Measurements from ENCODE around the gene CTNND2.

Gene CTNND2

DNA sequence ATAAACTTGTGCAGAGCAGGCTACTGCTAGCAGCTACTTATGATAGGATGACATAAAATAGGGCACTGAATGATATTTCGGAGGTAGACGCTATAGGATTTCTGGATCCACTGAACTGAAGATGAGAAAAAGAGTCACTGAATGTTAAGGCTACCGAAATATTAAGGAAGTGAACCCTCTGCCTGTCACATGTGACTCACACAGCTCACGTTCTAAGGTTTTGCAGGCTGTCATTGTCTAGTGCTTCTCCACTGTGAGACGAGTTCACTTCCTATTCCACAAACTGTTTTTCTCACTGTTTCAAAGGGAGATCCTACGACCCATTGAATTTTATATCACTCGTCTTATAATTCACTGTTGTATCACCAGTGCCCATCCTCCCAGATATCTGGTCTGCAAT lies 100.8 kb downstream of the CTNND2 start:
- no peak for TF ChIP-seq CTCF (conservative IDR thresholded peaks at IDR 0.05)
- TF ChIP-seq ZFX (IDR thresholded peaks at IDR 0.05) = no peak
- H3K27ac ChIP-seq = no peak overlapping the region

DNA sequence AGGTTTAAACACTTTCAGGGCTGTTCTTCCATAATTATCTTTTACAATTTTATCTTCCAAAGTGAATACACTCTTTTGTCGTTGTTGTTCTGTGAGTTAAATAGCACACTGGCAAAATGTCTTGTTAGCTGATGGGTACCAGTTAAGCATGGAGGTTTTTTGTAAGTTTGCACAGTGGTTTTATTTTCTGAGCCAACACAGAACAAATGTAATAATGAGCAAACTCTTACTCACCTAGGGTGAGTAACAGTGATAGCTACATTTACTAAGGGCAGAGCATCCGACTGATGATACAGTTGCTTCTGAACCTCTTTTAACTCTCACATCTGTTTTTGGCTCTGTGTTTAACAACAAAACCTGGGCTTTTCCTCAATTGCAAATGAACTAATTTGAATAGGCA lies 103.2 kb downstream of the CTNND2 start:
- no peak overlapping the region for H3K27ac ChIP-seq
- TF ChIP-seq CTCF (conservative IDR thresholded peaks at IDR 0.05) (no peak), ZFX (IDR thresholded peaks at IDR 0.05) (no peak)

GRCh38 chr5:11797132-11797531 lies 107.1 kb downstream of the CTNND2 start:
- TF ChIP-seq CTCF (conservative IDR thresholded peaks at IDR 0.05) (peak; percentile 20; the same call in 1 of the 2 replicates), ZFX (IDR thresholded peaks at IDR 0.05) (no peak)
- no peak overlapping the region for H3K27ac ChIP-seq

GRCh38 chr5:11793396-11793795 lies 110.8 kb downstream of the CTNND2 start:
- H3K27ac ChIP-seq = no peak overlapping the region
- TF ChIP-seq CTCF (conservative IDR thresholded peaks at IDR 0.05) (no peak), ZFX (IDR thresholded peaks at IDR 0.05) (no peak)

DNA sequence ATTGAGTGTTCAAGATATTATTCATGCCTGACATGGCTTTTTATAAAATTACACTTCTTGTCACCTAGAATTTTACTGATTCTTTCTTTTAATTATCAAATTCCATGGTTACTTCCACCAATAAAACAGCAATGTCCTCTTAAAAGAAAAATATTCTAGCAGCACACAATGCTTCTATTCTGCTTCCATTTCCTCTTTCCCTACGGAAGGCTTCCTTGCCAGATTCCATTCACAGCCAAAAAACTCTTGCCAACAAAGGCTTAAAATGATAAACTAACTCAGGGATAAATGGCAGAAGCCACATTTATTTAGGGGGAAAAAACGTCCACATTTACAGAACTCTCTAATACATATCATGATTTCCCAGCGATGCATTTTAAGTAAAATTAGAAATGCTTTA lies 111.6 kb downstream of the CTNND2 start:
- no peak for TF ChIP-seq CTCF (conservative IDR thresholded peaks at IDR 0.05)
- no peak overlapping the region for H3K27ac ChIP-seq

- no peak overlapping the region for H3K27ac ChIP-seq
- TF ChIP-seq ZFX (IDR thresholded peaks at IDR 0.05) (no peak), CTCF (conservative IDR thresholded peaks at IDR 0.05) (no peak)
Measured at GRCh38 chr5:11791792-11792191, 112.5 kb downstream of the CTNND2 start.

GRCh38 chr5:11790201-11790600 lies 114.0 kb downstream of the CTNND2 start:
- TF ChIP-seq ZFX (IDR thresholded peaks at IDR 0.05) = no peak
- no peak for TF ChIP-seq CTCF (conservative IDR thresholded peaks at IDR 0.05)
- no peak overlapping the region for H3K27ac ChIP-seq

Data from C4-2B (cell line).